Left renal cortex interstitium (tissue), 4 donors: Measurements from ENCODE around the gene ITGB7. TPM values are rescaled to one million over a fixed set of nuclear protein-coding genes. Genes with fewer than 3 reads are reported as not detected.

Experiments
- DNase-seq, 4 donors: peaks; one replicate each; pipeline ENCODE4 v3.0.0-alpha.2; 2013; ENCODE audit warnings: low read depth in 4 of 4, low spot score in 2 of 4, missing footprints in 1 of 4
- polyA plus RNA-seq, 4 donors: library from polyadenylated mRNA; unstranded; fragments of 120-200 nt; gene quantifications; one replicate each; pipeline ENCODE4 v1.2.1, GENCODE V29; 2013; ENCODE audit not compliant: insufficient read length in 4 of 4

ITGB7 gene
- polyA plus RNA-seq, 4 donors: 1.2 to 1.7 (median 1.3) TPM

GRCh38 chr12:53159195-53159839 is 47.7 kb downstream of the ITGB7 start:
- peak in 3 of 4 donors; percentile 39 to 54 (median 49) for DNase-seq

- no peak for DNase-seq
Measured at GRCh38 chr12:53152390-53152789, 54.7 kb downstream of the ITGB7 start.

- no peak for DNase-seq
Measured at GRCh38 chr12:53151039-53151438, 56.0 kb downstream of the ITGB7 start.

GRCh38 chr12:53147653-53148052 is 59.4 kb downstream of the ITGB7 start:
- no peak for DNase-seq

- no peak for DNase-seq
Measured at GRCh38 chr12:53147181-53147580, 59.9 kb downstream of the ITGB7 start.

GRCh38 chr12:53145383-53146260 is 61.4 kb downstream of the ITGB7 start:
- DNase-seq: no peak

- DNase-seq: no peak
Measured at GRCh38 chr12:53143355-53143754, 63.7 kb downstream of the ITGB7 start.

Other genes with a start within 250 kb of the ITGB7 start
- gene EIF4B, start 200.8 kb downstream of the ITGB7 start, polyA plus RNA-seq: 100 to 1,000 TPM; 463 to 558 (median 490) TPM
- 100 to 1,000 TPM in 2 of 4 donors, 10 to 100 TPM in 2; 66.5 to 168 (median 112) TPM for gene TNS2, start 157.2 kb downstream of the ITGB7 start, polyA plus RNA-seq
- gene SPRYD3, start 127.9 kb downstream of the ITGB7 start, polyA plus RNA-seq: 10 to 100 TPM; 17.2 to 22.9 (median 20.0) TPM
- 10 to 100 TPM; 11.2 to 22.5 (median 14.4) TPM for gene IGFBP6, start 109.6 kb downstream of the ITGB7 start, polyA plus RNA-seq
- 1 to 10 TPM; 1.2 to 3.1 (median 1.6) TPM for gene SOAT2, start 103.8 kb downstream of the ITGB7 start, polyA plus RNA-seq
- 10 to 100 TPM; 64.1 to 80.8 (median 67.7) TPM for gene ZNF740, start 26.5 kb downstream of the ITGB7 start, polyA plus RNA-seq
- gene CSAD, start 26.3 kb downstream of the ITGB7 start, polyA plus RNA-seq: 100 to 1,000 TPM in 2 of 4 donors, 10 to 100 TPM in 2; 25.9 to 126 (median 69.1) TPM
- gene RARG, start 25.0 kb upstream of the ITGB7 start, polyA plus RNA-seq: 10 to 100 TPM; 27.5 to 39.6 (median 36.5) TPM
- gene ESPL1, start 61.0 kb upstream of the ITGB7 start, polyA plus RNA-seq: 10 to 100 TPM in 2 of 4 donors, 1 to 10 TPM in 2; 8.7 to 18.1 (median 11.4) TPM
- 100 to 1,000 TPM; 589 to 875 (median 641) TPM for gene PFDN5, start 88.3 kb upstream of the ITGB7 start, polyA plus RNA-seq
- 10 to 100 TPM; 48.4 to 60.0 (median 57.7) TPM for gene MYG1, start 92.4 kb upstream of the ITGB7 start, polyA plus RNA-seq
- gene AAAS, start 114.4 kb upstream of the ITGB7 start, polyA plus RNA-seq: 10 to 100 TPM; 68.2 to 95.5 (median 83.3) TPM
- under 1 TPM; 0.21 to 0.41 (median 0.29) TPM for gene SP7, start 129.1 kb upstream of the ITGB7 start, polyA plus RNA-seq
- gene SP1, start 172.9 kb upstream of the ITGB7 start, polyA plus RNA-seq: 10 to 100 TPM; 65.1 to 84.2 (median 78.0) TPM
- gene AMHR2, start 216.6 kb upstream of the ITGB7 start, polyA plus RNA-seq: under 1 TPM; 0.24 to 0.65 (median 0.45) TPM
- gene PRR13, start 234.5 kb upstream of the ITGB7 start, polyA plus RNA-seq: 100 to 1,000 TPM; 159 to 202 (median 174) TPM
- 1,000 to 10,000 TPM in 3 of 4 donors, 100 to 1,000 TPM in 1; 971 to 1,152 (median 1,079) TPM for gene PCBP2, start 244.9 kb upstream of the ITGB7 start, polyA plus RNA-seq